Heart right ventricle (tissue), 16 donors: ENCODE measurements around the gene BCOR. TPM values are rescaled to one million over a fixed set of nuclear protein-coding genes. Genes with fewer than 3 reads are reported as not detected.

Source experiments
- ATAC-seq, 8 donors: fragments of 200-7000 bp; cut with Tn5 transposase; one replicate each; pipeline ENCODE4 v1.9.1; 2020; ENCODE audit warnings: mild to moderate bottlenecking in 8 of 8, moderate library complexity in 8 of 8, moderate number of reproducible peaks in 1 of 8
- DNase-seq, 2 donors: peaks; one replicate each; pipeline ENCODE4 v3.0.0-alpha.2; 2020
- H3K27ac ChIP-seq, 10 donors: fragments of 200-600 bp; sonication (generic) in 2 of 10; one replicate each; pipeline versions ENCODE4 v1.5.0 to v1.8.0; 2020 to 2022; ENCODE audit warnings: mild to moderate bottlenecking in 3 of 10
- H3K27me3 ChIP-seq, 7 donors: fragments of 200-600 bp; one replicate each; pipeline ENCODE4 v1.8.0; 2021 to 2022; ENCODE audit warnings: mild to moderate bottlenecking in 2 of 7
- H3K36me3 ChIP-seq, 9 donors: fragments of 200-600 bp; sonication (generic) in 1 of 9; one replicate each; pipeline versions ENCODE4 v1.5.0 to v1.8.0; 2020 to 2022; ENCODE audit warnings: mild to moderate bottlenecking in 2 of 9
- H3K4me1 ChIP-seq, 9 donors: fragments of 200-600 bp; sonication (generic) in 1 of 9; one replicate each; pipeline versions ENCODE4 v1.5.0 to v1.8.0; 2020 to 2022; ENCODE audit warnings: mild to moderate bottlenecking in 4 of 9
- H3K4me3 ChIP-seq, 10 donors: fragments of 200-600 bp; sonication (generic) in 2 of 10; one replicate each; pipeline versions ENCODE4 v1.5.0 to v1.8.0; 2020 to 2022; ENCODE audit warnings: mild to moderate bottlenecking in 7 of 10, moderate library complexity in 2 of 10
- H3K9me3 ChIP-seq, 11 donors: fragments of 200-600 bp in 10 of 11; sonication (generic) in 2 of 11; one replicate each; pipeline versions ENCODE4 v1.5.0 to v1.8.0; 2013 to 2022; ENCODE audit warnings: mild to moderate bottlenecking in 2 of 11, control low read depth in 1 of 11, moderate library complexity in 1 of 11
- CTCF ChIP-seq, 9 donors: fragments of 200-600 bp; sonication (generic) in 2 of 9; IDR thresholded peaks; one replicate each; pipeline versions ENCODE4 v1.5.0 to v1.8.0; 2021 to 2022; ENCODE audit warnings: antibody characterized with exemption in 9 of 9, mild to moderate bottlenecking in 5 of 9, moderate library complexity in 1 of 9
- WGBS, 2 donors: extraction: QIAGEN DNeasy Blood & Tissue Kit; methylation state at CpG; one replicate each; pipeline ENCODE4 v1.1.7; 2013; ENCODE audit warnings: inconsistent platforms in 1 of 2; 5-methylcytosine and 5-hydroxymethylcytosine counted together
- intact Hi-C, 10 donors: fragments of 100-400 bp; cut with DNase I; formaldehyde crosslinking; loops; one replicate each; pipeline versions ENCODE4 v1.11.1 to v1.14.2; 2022
- polyA plus RNA-seq, 2 donors: library from polyadenylated mRNA; stranded (reverse); fragments of 200-250 nt; gene quantifications; one replicate each; pipeline ENCODE4 v1.2.3, GENCODE V29; 2013
- total RNA-seq, 10 donors: library from RNA; stranded (reverse); fragmentation: NEBNext Ultra II Directional in 3 of 10; extraction: Animal tissue kit (Norgen Biotek cat#: 25700) in 3 of 10; gene quantifications; one replicate each; pipeline versions ENCODE4 v1.2.1 to v1.2.4, GENCODE V29; 2021 to 2023
- donor health status: Arrhythmogenic right ventricular cardiomyopathy.
- donor health status: ischemic (EF 13 %, LVEDD 7.1; RV severe dilation, severe dysfunction).
- donor health status: healthy with polysubstance abuse.
- donor health status: DM: no; HTN: yes; CAD: no.
- donor health status: DM: no; HTN: no; CAD: no.
- donor health status: ischemic (EF 25% LVEDD 6.9; RV normal size, moderate dysfunction).
- donor health status: ischemic (EF 25% LVEDD 5.7; RV mildly dilated, moderate dysfunction).
- donor health status: healthy.
- donor health status: DM: yes; HTN: yes; CAD: no.
- donor health status: Ischemic cardiomyopathy.
- donor health status: ischemic (EF 35%, LVEDD 5.7; RV mildly dilated, moderate dysfunction).
- donor health status: nonischemic (EF 11% LVEDD 7.7; RV severe dilation, severe dysfunction).
- donor health status: DM: yes; HTN: yes; CAD: no.
- donor health status: PGD.
- donor health status: ischemic (EF 29% LVEDD 5.4; RV normal size, mild dysfunction).
- donor health status: nonischemic (EF 23%, LVEDD 6.1; RV moderate dilation, normal function).

The BCOR gene
- total and polyA plus RNA-seq, 12 donors: 9.1 to 27.2 (median 19.2) TPM

GRCh38 chrX:40080894-40081678 is 16.7 kb downstream of the BCOR start:
- no peak for DNase-seq
- peaks cover 0 to 9% (median 0%) of the 10 kb centered on the region in 9 donors for H3K36me3 ChIP-seq
- H3K9me3 ChIP-seq: no peaks in the 10 kb centered on the region
- intact Hi-C loops: no loop called here
- peaks cover 0 to 69% (median 41%) of the 10 kb centered on the region in 9 donors for H3K4me1 ChIP-seq
- H3K4me3 ChIP-seq: no peak overlapping the region
- no peak overlapping the region for H3K27ac ChIP-seq
- ATAC-seq: no peak
- no peak for TF ChIP-seq CTCF (IDR thresholded peaks at IDR 0.05)
- WGBS, 2 donors: 83 to 90% methylated on average over 14 to 16 of the region's 16 CpGs
- H3K27me3 ChIP-seq: peaks cover 0 to 58% (median 0%) of the 10 kb centered on the region in 7 donors

GRCh38 chrX:40079572-40079971 is 18.2 kb downstream of the BCOR start:
- H3K27ac ChIP-seq: no peak overlapping the region
- H3K9me3 ChIP-seq: no peaks in the 10 kb centered on the region
- H3K36me3 ChIP-seq: peaks cover 0 to 24% (median 0%) of the 10 kb centered on the region in 9 donors
- ATAC-seq: no peak
- WGBS, 2 donors: 71 to 73% methylated on average over 9 of the region's 9 CpGs
- peaks cover 0 to 54% (median 31%) of the 10 kb centered on the region in 9 donors for H3K4me1 ChIP-seq
- no peak for TF ChIP-seq CTCF (IDR thresholded peaks at IDR 0.05)
- peaks cover 0 to 43% (median 0%) of the 10 kb centered on the region in 7 donors for H3K27me3 ChIP-seq
- no peak for DNase-seq
- no peak overlapping the region for H3K4me3 ChIP-seq
- intact Hi-C loops: no loop called here

DNA sequence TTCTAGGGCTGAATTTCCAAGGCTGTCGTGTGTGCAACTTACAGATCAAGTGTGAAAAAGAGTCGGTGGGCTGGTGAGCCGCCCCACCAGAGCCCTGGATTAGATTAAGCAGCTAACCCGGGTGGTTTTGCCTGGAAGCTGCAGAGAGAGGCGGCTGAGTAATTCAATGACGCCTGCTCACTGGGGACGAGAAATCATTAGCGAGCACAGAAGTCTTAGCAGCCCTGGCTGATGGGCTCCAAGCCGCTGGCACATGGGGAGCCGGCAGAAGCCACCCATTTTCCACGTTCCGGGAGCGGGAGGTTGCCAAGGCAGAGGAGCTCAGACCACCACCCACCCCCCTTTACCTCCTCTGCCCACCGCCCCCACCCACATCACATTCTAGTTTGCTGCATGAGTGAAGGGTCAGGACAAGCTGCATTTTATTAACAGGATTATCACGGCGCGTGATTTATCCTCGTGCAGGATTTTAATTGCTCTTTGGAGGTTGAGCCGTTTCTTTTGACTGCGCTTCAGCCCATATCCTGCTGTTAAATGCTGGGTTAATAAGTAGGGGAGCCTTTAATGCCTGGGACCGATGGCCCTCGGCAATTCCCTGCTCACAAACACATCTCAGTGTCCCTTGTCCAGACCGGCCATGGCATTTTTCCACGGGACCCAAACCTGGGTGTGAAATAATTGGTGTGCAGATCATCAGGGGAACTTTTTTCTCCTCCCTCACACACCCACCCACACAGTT is 19.1 kb downstream of the BCOR start:
- intact Hi-C loops: no loop called here
- Histone ChIP-seq H3K27ac (no peak overlapping the region), H3K9me3 (no peaks in the 10 kb centered on the region), H3K27me3 (peaks cover 0 to 33% (median 0%) of the 10 kb centered on the region in 7 donors), H3K4me1 (peaks cover 0 to 44% (median 22%) of the 10 kb centered on the region in 9 donors), H3K36me3 (peaks cover 0 to 33% (median 0%) of the 10 kb centered on the region in 9 donors), H3K4me3 (no peak overlapping the region)
- WGBS, 2 donors: 72 to 76% methylated on average over 23 to 24 of the region's 24 CpGs
- TF ChIP-seq CTCF (IDR thresholded peaks at IDR 0.05): no peak
- DNase-seq (no peak), ATAC-seq (no peak)

- Histone ChIP-seq H3K36me3 (peaks cover 0 to 40% (median 0%) of the 10 kb centered on the region in 9 donors), H3K4me1 (peaks cover 0 to 37% (median 14%) of the 10 kb centered on the region in 9 donors), H3K9me3 (no peaks in the 10 kb centered on the region), H3K4me3 (no peak overlapping the region), H3K27me3 (peaks cover 0 to 26% (median 0%) of the 10 kb centered on the region in 7 donors), H3K27ac (no peak overlapping the region)
- TF ChIP-seq CTCF (IDR thresholded peaks at IDR 0.05): no peak
- intact Hi-C loops: no loop called here
- 87 to 91% methylated on average over 7 of the region's 7 CpGs for WGBS, 2 donors
- ATAC-seq (no peak), DNase-seq (no peak)
Measured at GRCh38 chrX:40077906-40078305, 19.9 kb downstream of the BCOR start.
